ENCODE measurements around the gene SLC44A2.
A peak's percentile ranks its signal among the peaks of the same experiment; 100 is the strongest.

Gene SLC44A2

DNA sequence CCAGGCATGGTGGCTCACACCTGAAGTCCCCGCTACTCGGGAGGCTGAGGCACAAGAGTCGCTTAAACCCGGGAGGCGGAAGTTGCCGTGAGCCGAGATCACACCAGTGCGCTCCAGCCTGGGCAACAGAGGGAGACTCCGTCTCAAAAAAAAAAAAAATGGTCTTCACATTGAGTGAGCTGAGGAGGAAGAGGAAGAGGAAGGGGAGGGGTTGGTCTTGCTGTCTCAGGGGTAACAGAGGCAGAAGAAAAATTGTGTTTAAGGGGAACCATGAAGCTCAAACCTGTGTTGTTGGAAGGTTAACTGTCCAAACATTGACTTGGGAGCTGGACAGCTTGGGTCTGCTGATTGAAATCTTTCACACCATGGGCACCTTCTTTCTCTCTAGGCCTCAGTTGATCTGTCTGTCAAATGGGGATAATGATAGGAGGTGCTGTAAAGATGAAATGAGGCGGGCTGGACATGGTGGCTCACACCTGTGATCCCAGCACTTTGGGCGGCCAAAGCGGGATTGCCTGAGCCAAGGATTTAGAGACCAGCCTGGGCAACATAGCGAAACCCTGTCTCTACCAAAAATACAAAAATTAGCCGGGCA is 9.8 kb upstream of the SLC44A2 start:
- no peak for DNase-seq (ENCODE audit: low read depth in 1 of 2, low spot score in 1 of 2)

DNA sequence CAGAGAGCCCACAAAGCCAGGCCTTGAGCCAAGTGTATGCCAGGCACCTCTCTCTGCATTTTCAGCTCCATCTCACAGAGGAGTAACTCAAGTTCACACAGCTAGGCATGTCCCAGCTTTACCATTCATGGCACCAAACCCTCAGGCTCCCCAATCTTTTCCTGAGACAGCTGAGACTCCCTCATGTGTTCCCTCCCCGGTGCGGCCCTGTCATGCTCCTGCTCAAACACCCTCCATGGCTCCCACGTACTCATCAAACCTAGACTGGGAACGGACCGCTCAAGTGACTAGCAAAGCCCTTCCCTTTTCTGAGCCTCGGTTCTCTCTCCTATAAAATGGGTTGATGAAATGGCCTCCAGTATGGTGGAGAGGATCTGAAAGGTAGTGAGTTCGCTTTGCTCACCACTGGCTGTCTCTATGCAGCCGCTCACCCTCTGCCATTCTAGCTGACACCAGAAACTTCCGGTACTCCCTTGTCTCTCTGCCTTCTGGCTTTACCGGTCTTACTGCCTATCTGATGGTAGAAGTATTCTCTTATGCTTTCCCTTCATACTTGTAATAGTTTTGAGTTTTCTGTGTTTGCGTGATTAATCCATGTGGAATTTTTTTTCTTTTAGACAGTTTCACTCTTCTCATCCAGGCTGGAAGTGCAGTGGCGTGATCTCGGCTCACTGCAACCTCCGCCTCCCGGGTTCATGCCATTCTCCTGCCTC is 7.8 kb upstream of the SLC44A2 start:
- no peak for DNase-seq (ENCODE audit: low read depth in 1 of 2, low spot score in 1 of 2)

DNA sequence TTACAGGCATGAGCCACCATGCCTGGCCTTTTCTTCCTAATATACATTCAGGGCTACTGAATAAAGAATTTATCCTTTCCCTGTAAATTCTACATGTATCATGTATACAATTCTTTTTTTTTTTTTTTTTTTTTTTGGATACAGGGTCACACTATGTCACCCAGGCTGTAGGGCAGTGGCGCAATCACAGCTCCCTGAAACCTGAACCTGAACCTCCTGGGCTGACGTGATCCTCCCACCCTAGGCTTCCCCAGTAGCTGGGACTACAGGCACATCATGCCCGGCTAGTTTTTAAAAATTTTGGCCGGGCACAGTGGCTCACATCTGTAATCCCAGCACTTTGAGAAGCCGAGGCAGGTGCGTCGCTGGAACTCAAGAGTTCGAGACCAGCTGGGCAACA is 6.5 kb upstream of the SLC44A2 start:
- DNase-seq (ENCODE audit: low read depth in 1 of 2, low spot score in 1 of 2) = no peak

DNA sequence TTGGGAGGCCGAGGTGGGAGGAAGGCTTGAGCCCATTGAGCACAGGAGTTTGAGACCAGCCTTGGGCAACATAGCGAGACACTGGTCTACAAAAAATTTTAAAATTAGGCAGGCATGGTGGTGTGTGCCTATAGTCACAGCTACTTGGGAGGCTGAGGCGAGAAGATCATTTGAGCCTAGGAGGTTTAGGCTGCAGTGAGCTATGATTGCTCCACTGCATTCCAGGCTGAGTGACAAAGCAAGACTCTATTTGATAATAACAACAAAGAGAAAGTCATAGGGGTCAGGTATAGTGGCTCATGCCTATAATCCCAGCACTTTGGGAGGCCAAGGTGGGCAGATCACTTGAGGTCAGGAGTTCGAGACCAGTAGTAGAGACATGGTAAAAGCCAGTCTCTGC is 4.6 kb upstream of the SLC44A2 start:
- no peak for DNase-seq (ENCODE audit: low read depth in 1 of 2, low spot score in 1 of 2)

DNA sequence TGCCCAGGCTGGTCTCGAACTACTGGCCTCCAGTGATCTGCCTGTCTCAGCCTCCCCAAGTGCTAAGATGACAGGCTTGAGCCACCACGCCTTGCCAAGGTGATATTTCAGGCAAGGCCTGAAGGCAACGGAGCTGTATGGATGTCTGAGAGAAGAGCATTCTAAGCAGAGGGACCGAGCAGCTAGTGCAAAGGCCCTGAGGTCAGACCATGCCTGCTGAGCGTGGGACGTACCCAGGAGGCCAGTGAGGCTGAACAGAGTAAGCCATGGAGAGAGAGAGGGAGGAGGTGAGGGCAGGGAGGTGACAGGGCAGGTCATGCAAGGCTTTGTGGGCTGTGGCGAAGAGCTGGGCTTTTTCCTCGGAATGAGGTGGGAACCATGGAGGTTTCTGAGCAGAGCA is 3.4 kb upstream of the SLC44A2 start:
- DNase-seq (ENCODE audit: low read depth in 1 of 2, low spot score in 1 of 2) = no peak

- DNase-seq (ENCODE audit: low read depth in 1 of 2, low spot score in 1 of 2) = no peak
Observed at GRCh38 chr19:10624585-10624984, 768 bp upstream of the SLC44A2 start.

DNA sequence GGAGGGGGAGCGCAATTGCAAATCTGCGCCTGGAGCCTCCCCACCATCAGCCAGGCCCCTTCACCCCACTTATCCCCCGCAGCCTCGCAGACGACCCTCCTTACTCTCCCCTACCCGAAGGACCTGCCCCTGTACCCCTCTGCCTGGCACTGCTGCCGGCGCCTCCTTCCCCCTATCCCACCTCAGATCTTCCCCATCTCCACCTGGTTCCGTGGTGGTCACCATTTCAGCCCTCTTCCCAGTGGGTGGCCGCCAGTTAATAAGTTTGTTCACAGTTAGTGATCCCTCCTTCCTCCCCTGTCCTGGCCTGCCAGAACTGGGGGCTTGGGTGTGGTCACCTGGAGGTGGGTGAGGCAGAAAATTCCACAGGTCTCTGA is 397 bp downstream of the SLC44A2 start:
- DNase-seq (ENCODE audit: low read depth in 1 of 2, low spot score in 1 of 2) = no peak

GRCh38 chr19:10631874-10632273 is 6.5 kb downstream of the SLC44A2 start:
- DNase-seq (ENCODE audit: low read depth in 1 of 2, low spot score in 1 of 2) = no peak

- DNase-seq (ENCODE audit: low read depth in 1 of 2, low spot score in 1 of 2) = no peak
Observed at GRCh38 chr19:10634430-10634829, 9.1 kb downstream of the SLC44A2 start.

DNA sequence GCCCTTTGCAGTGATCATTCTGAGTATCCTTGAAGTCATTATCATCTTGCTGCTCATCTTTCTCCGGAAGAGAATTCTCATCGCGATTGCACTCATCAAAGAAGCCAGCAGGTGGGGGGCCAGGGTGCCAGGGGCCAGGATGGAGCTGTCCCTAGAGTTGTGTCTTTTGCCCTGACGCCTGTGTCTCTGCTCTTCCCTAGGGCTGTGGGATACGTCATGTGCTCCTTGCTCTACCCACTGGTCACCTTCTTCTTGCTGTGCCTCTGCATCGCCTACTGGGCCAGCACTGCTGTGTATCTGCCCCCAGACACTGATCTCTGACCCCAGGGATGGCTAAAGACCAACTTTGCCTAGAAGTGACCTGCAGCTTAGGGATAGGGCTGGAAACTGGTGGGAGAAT is 9.6 kb downstream of the SLC44A2 start:
- DNase-seq (ENCODE audit: low read depth in 1 of 2, low spot score in 1 of 2) = no peak

DNA sequence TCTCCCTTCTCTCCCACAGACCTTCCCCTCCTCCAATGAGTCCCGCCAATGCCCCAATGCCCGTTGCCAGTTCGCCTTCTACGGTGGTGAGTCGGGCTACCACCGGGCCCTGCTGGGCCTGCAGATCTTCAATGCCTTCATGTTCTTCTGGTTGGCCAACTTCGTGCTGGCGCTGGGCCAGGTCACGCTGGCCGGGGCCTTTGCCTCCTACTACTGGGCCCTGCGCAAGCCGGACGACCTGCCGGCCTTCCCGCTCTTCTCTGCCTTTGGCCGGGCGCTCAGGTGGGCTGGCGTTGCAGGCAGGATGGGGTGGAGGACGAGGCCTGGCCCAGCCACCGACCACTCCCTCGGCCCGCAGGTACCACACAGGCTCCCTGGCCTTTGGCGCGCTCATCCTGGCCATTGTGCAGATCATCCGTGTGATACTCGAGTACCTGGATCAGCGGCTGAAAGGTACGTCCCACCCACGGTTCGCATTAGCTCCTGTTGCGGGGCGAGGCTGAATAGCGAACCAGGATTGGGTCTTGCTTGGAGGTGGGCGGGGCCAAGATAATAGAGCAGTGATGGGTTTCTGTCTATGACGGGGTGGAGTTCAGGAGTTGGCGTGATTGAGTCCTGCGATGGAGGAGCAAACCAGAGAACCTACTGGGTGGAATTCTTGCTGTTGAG is 11.1 kb downstream of the SLC44A2 start:
- no peak for DNase-seq (ENCODE audit: low read depth in 1 of 2, low spot score in 1 of 2)

DNA sequence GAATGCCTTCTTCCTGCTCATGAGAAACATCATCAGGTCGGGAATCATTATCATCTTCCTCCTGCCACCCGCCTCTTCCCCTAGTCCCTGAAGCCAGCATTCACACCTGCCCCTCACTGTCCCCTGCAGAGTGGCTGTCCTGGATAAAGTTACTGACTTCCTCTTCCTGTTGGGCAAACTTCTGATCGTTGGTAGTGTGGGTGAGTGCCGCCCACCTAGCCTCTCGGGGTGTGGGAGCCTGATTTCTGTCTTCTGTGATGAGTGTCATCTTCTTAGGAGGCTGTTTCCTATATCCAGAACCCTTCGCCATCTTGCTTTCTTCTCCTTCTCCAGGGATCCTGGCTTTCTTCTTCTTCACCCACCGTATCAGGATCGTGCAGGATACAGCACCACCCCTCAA is 12.5 kb downstream of the SLC44A2 start:
- no peak for DNase-seq (ENCODE audit: low read depth in 1 of 2, low spot score in 1 of 2)

DNA sequence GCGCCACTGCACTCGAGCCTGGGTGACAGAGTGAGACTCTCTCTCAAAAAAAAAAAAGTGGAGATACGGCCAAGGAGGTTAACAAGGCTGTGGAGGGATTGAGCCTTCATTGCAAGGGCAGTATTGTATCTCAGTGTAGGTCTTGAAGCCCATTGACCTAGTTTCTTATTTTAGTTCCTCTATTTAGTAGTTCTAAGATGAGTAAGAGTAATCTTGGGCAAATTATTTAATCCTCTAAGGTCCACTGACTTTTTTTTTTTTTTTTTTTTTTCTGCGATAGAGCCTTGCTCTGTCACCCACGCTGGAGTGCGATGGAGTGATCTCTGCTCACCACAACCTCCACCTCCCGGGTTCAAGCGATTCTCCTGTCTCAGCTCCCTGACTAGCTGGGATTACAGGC is 14.5 kb downstream of the SLC44A2 start:
- DNase-seq (ENCODE audit: low read depth in 1 of 2, low spot score in 1 of 2) = no peak

- DNase-seq (ENCODE audit: low read depth in 1 of 2, low spot score in 1 of 2) = no peak
Observed at GRCh38 chr19:10640361-10640760, 15.0 kb downstream of the SLC44A2 start.

- DNase-seq (ENCODE audit: low read depth in 1 of 2, low spot score in 1 of 2) = no peak
Observed at GRCh38 chr19:10641248-10641647, 15.9 kb downstream of the SLC44A2 start.

DNA sequence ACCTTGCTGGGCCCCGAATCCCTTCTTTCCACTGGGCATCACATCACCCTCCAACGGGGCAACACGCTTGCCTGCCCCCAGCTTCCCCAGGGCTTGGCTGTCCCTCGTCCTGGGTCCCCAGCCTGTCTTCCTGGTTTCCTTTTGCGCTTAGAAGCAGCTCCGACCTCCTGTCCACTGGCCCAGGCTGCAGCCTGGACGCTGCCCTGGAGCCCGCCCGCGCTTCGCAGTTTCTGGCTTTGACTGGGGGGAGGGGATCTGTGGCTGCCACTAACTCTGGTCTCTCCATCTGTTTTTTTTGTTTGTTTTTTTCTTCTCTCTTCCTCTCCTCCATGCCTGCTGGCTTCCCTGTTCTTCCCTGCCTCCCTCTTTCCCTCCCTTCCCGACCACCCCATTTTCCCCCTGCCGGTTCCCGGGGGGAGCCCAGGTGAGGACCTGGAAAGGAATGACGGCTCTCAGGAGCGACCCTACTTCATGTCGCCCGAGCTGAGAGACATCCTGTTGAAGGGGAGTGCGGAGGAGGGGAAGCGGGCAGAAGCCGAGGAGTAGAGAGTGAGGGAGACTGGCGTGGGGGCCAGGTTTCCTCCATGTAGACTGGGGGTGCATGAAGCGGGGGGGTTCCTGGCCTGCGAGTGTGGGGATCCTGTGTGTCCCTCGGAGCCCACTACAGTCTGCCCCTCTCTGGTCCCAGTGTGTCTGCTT is 17.3 kb downstream of the SLC44A2 start:
- no peak for DNase-seq (ENCODE audit: low read depth in 1 of 2, low spot score in 1 of 2)

DNA sequence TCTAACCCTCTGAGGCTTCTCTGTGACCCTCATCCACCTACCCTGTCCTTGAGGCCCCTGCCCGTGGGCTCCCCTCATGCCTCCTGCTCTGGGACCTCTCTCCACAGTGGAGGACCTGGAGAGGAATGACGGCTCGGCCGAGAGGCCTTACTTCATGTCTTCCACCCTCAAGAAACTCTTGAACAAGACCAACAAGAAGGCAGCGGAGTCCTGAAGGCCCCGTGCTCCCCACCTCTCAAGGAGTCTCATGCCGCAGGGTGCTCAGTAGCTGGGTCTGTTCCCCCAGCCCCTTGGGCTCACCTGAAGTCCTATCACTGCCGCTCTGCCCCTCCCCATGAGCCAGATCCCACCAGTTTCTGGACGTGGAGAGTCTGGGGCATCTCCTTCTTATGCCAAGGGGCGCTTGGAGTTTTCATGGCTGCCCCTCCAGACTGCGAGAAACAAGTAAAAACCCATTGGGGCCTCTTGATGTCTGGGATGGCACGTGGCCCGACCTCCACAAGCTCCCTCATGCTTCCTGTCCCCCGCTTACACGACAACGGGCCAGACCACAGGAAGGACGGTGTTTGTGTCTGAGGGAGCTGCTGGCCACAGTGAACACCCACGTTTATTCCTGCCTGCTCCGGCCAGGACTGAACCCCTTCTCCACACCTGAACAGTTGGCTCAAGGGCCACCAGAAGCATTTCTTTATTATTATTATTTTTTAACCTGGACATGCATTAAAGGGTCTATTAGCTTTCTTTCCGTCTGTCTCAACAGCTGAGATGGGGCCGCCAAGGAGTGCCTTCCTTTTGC is 18.0 kb downstream of the SLC44A2 start:
- no peak for DNase-seq (ENCODE audit: low read depth in 1 of 2, low spot score in 1 of 2)

DNA sequence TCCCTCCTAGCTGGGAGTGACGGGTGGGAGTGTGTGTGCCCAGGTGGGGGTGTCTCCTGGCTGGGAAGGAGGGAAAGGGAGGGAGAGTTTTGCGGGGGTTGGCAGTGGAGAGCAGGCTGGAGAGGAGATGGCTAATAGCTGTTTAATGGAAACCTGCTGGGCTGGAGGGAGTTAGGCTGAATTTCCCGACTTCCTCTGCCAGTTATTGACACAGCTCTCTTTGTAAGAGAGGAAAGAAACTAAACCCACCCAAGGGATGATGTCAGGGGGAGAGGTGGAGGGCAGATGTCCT is 18.6 kb downstream of the SLC44A2 start:
- no peak for DNase-seq (ENCODE audit: low read depth in 1 of 2, low spot score in 1 of 2)

- DNase-seq (ENCODE audit: low read depth in 1 of 2, low spot score in 1 of 2) = peak; percentile 74 to 79
Observed at GRCh38 chr19:10644260-10645007, 19.1 kb downstream of the SLC44A2 start.

- DNase-seq (ENCODE audit: low read depth in 1 of 2, low spot score in 1 of 2) = no peak
Observed at GRCh38 chr19:10646456-10647159, 21.3 kb downstream of the SLC44A2 start.

Measured in stimulated activated CD4-positive, alpha-beta T cell treated with anti-CD3 and anti-CD28 coated beads, Interleukin-15, amount 100 ng/mL, for 1 hour (primary cell).